Astrocyte (in vitro differentiated cells and primary cell): Measurements from ENCODE around the gene IVNS1ABP. TPM values are rescaled to one million over a fixed set of nuclear protein-coding genes. Genes with fewer than 3 reads are reported as not detected.

Experiments
- DNase-seq: peaks from one replicate; pipeline ENCODE4 v3.0.0-alpha.2; 2010; ENCODE audit warnings: low read depth
- FAIRE-seq: peaks from 2 replicates; lab custom pipeline; 2011; peaks lifted over from hg19 to GRCh38; lab: Jason Lieb, UNC
- H2AFZ ChIP-seq: 2 replicates; pipeline ENCODE4 v1.6.0; 2012; ENCODE audit warnings: low read depth, low read length, inconsistent platforms
- H3K27ac ChIP-seq: 2 replicates; pipeline ENCODE4 v1.5.1; 2011; ENCODE audit warnings: low read depth, low read length, inconsistent platforms
- H3K27me3 ChIP-seq: 2 replicates; pipeline ENCODE4 v1.6.0; 2011; ENCODE audit warnings: low read length, inconsistent platforms; ENCODE audit not compliant: insufficient read depth
- H3K36me3 ChIP-seq: 2 replicates; pipeline ENCODE4 v1.5.1; 2011; ENCODE audit warnings: low read length, inconsistent platforms; ENCODE audit not compliant: insufficient read depth
- H3K4me1 ChIP-seq: 2 replicates; pipeline ENCODE4 v1.5.1; 2011; ENCODE audit warnings: low read length, inconsistent platforms; ENCODE audit not compliant: insufficient read depth
- H3K4me2 ChIP-seq: 2 replicates; pipeline ENCODE4 v1.6.0; 2012; ENCODE audit warnings: low read length, inconsistent platforms
- H3K4me3 ChIP-seq: 2 replicates; pipeline ENCODE4 v1.5.1; 2011; ENCODE audit warnings: low read depth, mild to moderate bottlenecking, low read length, inconsistent platforms; ENCODE audit not compliant: insufficient read depth
- H3K79me2 ChIP-seq: 2 replicates; pipeline ENCODE4 v1.6.0; 2012; ENCODE audit warnings: mild to moderate bottlenecking, low read length, inconsistent platforms; ENCODE audit not compliant: insufficient read depth
- H3K9ac ChIP-seq: 2 replicates; pipeline ENCODE4 v1.6.0; 2012; ENCODE audit warnings: mild to moderate bottlenecking, low read length, inconsistent platforms
- H3K9me3 ChIP-seq: 2 replicates; pipeline ENCODE4 v1.5.1; 2012; ENCODE audit warnings: low read depth, mild to moderate bottlenecking, low read length, inconsistent platforms; ENCODE audit not compliant: insufficient read depth
- H4K20me1 ChIP-seq: 2 replicates; pipeline ENCODE4 v1.6.0; 2012; ENCODE audit warnings: low read length, inconsistent platforms; ENCODE audit not compliant: insufficient read depth
- H3K27ac Mint-ChIP-seq: one replicate; pipeline ENCODE4 v1.8.0; 2021; ENCODE audit warnings: mild to moderate bottlenecking, mixed read lengths; ENCODE audit not compliant: unreplicated experiment
- H3K27me3 Mint-ChIP-seq: one replicate; pipeline ENCODE4 v1.8.0; 2021; ENCODE audit warnings: low read depth, mixed read lengths; ENCODE audit not compliant: unreplicated experiment
- H3K36me3 Mint-ChIP-seq: one replicate; pipeline ENCODE4 v1.8.0; 2021; ENCODE audit warnings: low read depth, mixed read lengths; ENCODE audit not compliant: unreplicated experiment
- H3K4me1 Mint-ChIP-seq: one replicate; pipeline ENCODE4 v1.8.0; 2021; ENCODE audit warnings: low read depth, mixed read lengths; ENCODE audit not compliant: unreplicated experiment
- H3K4me3 Mint-ChIP-seq: one replicate; pipeline ENCODE4 v1.8.0; 2021; ENCODE audit warnings: mild to moderate bottlenecking, moderate library complexity, mixed read lengths; ENCODE audit not compliant: unreplicated experiment
- H3K9me3 Mint-ChIP-seq: one replicate; pipeline ENCODE4 v1.8.0; 2021; ENCODE audit warnings: mild to moderate bottlenecking, mixed read lengths; ENCODE audit not compliant: unreplicated experiment
- CTCF ChIP-seq: IDR thresholded peaks from 2 replicates; pipeline ENCODE4 v1.5.1; 2011; ENCODE audit warnings: low read depth, mild to moderate bottlenecking, inconsistent platforms, low read length, moderate library complexity; ENCODE audit not compliant: insufficient read depth
- EZH2 ChIP-seq: IDR thresholded peaks from 2 replicates; pipeline ENCODE4 v1.6.1; 2012; ENCODE audit warnings: mild to moderate bottlenecking, low read length, inconsistent platforms; ENCODE audit not compliant: insufficient read depth
- total RNA-seq: library from RNA; stranded (reverse); gene quantifications from 2 replicates; pipeline ENCODE4 v1.2.1, GENCODE V29; 2021

IVNS1ABP gene
- total RNA-seq, 1 donor from 2014 or later, result 107 TPM

GRCh38 chr1:185348296-185348695 lies 31.3 kb upstream of the IVNS1ABP start:
- no peak for DNase-seq
- Histone ChIP-seq H3K79me2 (no peaks in the 10 kb centered on the region), H3K4me2 (no peak overlapping the region), H3K9ac (no peak overlapping the region), H4K20me1 (no peaks in the 10 kb centered on the region), H2AFZ (no peak overlapping the region), H3K9me3 (no peaks in the 10 kb centered on the region), H3K4me1 (no peaks in the 10 kb centered on the region), H3K4me3 (no peak overlapping the region), H3K36me3 (no peaks in the 10 kb centered on the region), H3K27ac (no peak overlapping the region), H3K27me3 (no peaks in the 10 kb centered on the region)
- no peaks in the 10 kb centered on the region for H3K27me3 Mint-ChIP-seq
- H3K9me3 Mint-ChIP-seq, result peaks cover 3% of the 10 kb centered on the region
- peaks cover 4% of the 10 kb centered on the region for H3K4me1 Mint-ChIP-seq
- H3K4me3 Mint-ChIP-seq, result no peak overlapping the region
- no peak overlapping the region for H3K27ac Mint-ChIP-seq
- TF ChIP-seq EZH2, result no peak
- TF ChIP-seq CTCF, result no peak
- no peak for FAIRE-seq
- H3K36me3 Mint-ChIP-seq, result no peaks in the 10 kb centered on the region

GRCh38 chr1:185345913-185346720 lies 29.1 kb upstream of the IVNS1ABP start:
- no peak overlapping the region for H3K9ac ChIP-seq
- H3K4me3 ChIP-seq, result no peak overlapping the region
- no peak overlapping the region for H2AFZ ChIP-seq
- no peaks in the 10 kb centered on the region for H3K9me3 Mint-ChIP-seq
- H3K4me1 Mint-ChIP-seq, result no peaks in the 10 kb centered on the region
- H3K79me2 ChIP-seq, result no peaks in the 10 kb centered on the region
- no peak for DNase-seq
- no peaks in the 10 kb centered on the region for H3K27me3 ChIP-seq
- no peaks in the 10 kb centered on the region for H3K27me3 Mint-ChIP-seq
- TF ChIP-seq CTCF (no peak), EZH2 (no peak)
- H3K27ac ChIP-seq, result no peak overlapping the region
- no peaks in the 10 kb centered on the region for H3K4me1 ChIP-seq
- H4K20me1 ChIP-seq, result no peaks in the 10 kb centered on the region
- H3K36me3 Mint-ChIP-seq, result no peaks in the 10 kb centered on the region
- no peak for FAIRE-seq
- H3K27ac Mint-ChIP-seq, result no peak overlapping the region
- no peaks in the 10 kb centered on the region for H3K9me3 ChIP-seq
- H3K36me3 ChIP-seq, result no peaks in the 10 kb centered on the region
- no peak overlapping the region for H3K4me2 ChIP-seq
- H3K4me3 Mint-ChIP-seq, result no peak overlapping the region

- peaks cover 5% of the 10 kb centered on the region for H3K4me1 Mint-ChIP-seq
- Histone ChIP-seq H2AFZ (no peak overlapping the region), H3K27me3 (no peaks in the 10 kb centered on the region), H3K4me3 (no peak overlapping the region), H3K4me1 (no peaks in the 10 kb centered on the region), H3K79me2 (no peaks in the 10 kb centered on the region), H3K9ac (no peak overlapping the region), H3K4me2 (no peak overlapping the region), H3K36me3 (no peaks in the 10 kb centered on the region), H4K20me1 (no peaks in the 10 kb centered on the region), H3K27ac (no peak overlapping the region), H3K9me3 (no peaks in the 10 kb centered on the region)
- H3K36me3 Mint-ChIP-seq, result no peaks in the 10 kb centered on the region
- TF ChIP-seq EZH2 (no peak), CTCF (no peak)
- H3K27me3 Mint-ChIP-seq, result no peaks in the 10 kb centered on the region
- FAIRE-seq (no peak), DNase-seq (no peak)
- no peaks in the 10 kb centered on the region for H3K9me3 Mint-ChIP-seq
- no peak overlapping the region for H3K4me3 Mint-ChIP-seq
- H3K27ac Mint-ChIP-seq, result no peak overlapping the region
Observed at GRCh38 chr1:185343306-185343705, 26.3 kb upstream of the IVNS1ABP start.
